Neural cell (in vitro differentiated cells): Measurements from ENCODE around the gene LAMP1. TPM values are rescaled to one million over a fixed set of nuclear protein-coding genes. Genes with fewer than 3 reads are reported as not detected.

Experiments used
- H2AFZ ChIP-seq: fragments of 200-600, 300-800 bp; sonication (generic), shearing (Covaris generic); 2 replicates; pipeline ENCODE4 v1.6.0; 2014; ENCODE audit warnings: low read depth, mild to moderate bottlenecking, antibody characterized with exemption, low read length, moderate library complexity
- H3F3A ChIP-seq: fragments of 200-600 bp; shearing (Covaris generic); 2 replicates; pipeline ENCODE4 v1.6.1; 2016; ENCODE audit warnings: mild to moderate bottlenecking, moderate library complexity, mixed read lengths, antibody characterized with exemption, low read length; ENCODE audit not compliant: insufficient read depth, poor library complexity, severe bottlenecking
- H3K27ac ChIP-seq: fragments of 200-600, 300-800 bp; sonication (generic), shearing (Covaris generic); 2 replicates; pipeline ENCODE4 v1.5.1; 2014; ENCODE audit warnings: mild to moderate bottlenecking, low read length, moderate library complexity
- H3K27me3 ChIP-seq: fragments of 300-800, 200-600 bp; sonication (generic), shearing (Covaris generic); 2 replicates; pipeline ENCODE4 v1.6.0; 2014; ENCODE audit warnings: mild to moderate bottlenecking, low read depth, low read length, moderate library complexity; ENCODE audit not compliant: insufficient read depth
- H3K36me3 ChIP-seq: fragments of 300-800, 200-600 bp; sonication (generic), shearing (Covaris generic); 2 replicates; pipeline ENCODE4 v1.5.1; 2014; ENCODE audit warnings: mild to moderate bottlenecking, antibody characterized with exemption, low read length, moderate library complexity; ENCODE audit not compliant: insufficient read depth
- H3K4me2 ChIP-seq: fragments of 300-800, 200-600 bp; sonication (generic), shearing (Covaris generic); 2 replicates; pipeline ENCODE4 v1.6.0; 2014; ENCODE audit warnings: mild to moderate bottlenecking, low read length
- H3K4me3 ChIP-seq: fragments of 300-800, 200-600 bp; sonication (generic), shearing (Covaris generic); 2 replicates; pipeline ENCODE4 v1.5.1; 2014; ENCODE audit warnings: mild to moderate bottlenecking, low read length, moderate library complexity
- H3K79me2 ChIP-seq: fragments of 200-600 bp; shearing (Covaris generic); replicated peaks from 2 replicates; pipeline ENCODE4 v1.6.0; 2014; ENCODE audit warnings: mild to moderate bottlenecking, low read length, moderate library complexity; ENCODE audit not compliant: insufficient read depth
- H3K9ac ChIP-seq: fragments of 300-800, 200-600 bp; sonication (generic), shearing (Covaris generic); 2 replicates; pipeline ENCODE4 v1.6.1; 2016; ENCODE audit warnings: mild to moderate bottlenecking, low read length, mixed read lengths
- H3K9me2 ChIP-seq: fragments of 200-600 bp; shearing (Covaris generic); 2 replicates; pipeline ENCODE4 v1.6.1; 2016; ENCODE audit warnings: mild to moderate bottlenecking, low read length, mixed read lengths; ENCODE audit not compliant: insufficient read depth
- H3K9me3 ChIP-seq: fragments of 200-600, 300-800 bp; sonication (generic), shearing (Covaris generic); 2 replicates; pipeline ENCODE4 v1.6.1; 2016; ENCODE audit warnings: mild to moderate bottlenecking, mixed run types, low read length, moderate library complexity, mixed read lengths
- H4K20me1 ChIP-seq: fragments of 200-600 bp; shearing (Covaris generic); 2 replicates; pipeline ENCODE4 v1.6.1; 2016; ENCODE audit warnings: mild to moderate bottlenecking, mixed run types; ENCODE audit not compliant: insufficient read depth
- CTCF ChIP-seq: fragments of 450-650 bp; IDR thresholded peaks from 2 replicates; pipeline ENCODE4 v1.5.1; 2014; ENCODE audit warnings: antibody characterized with exemption, mild to moderate bottlenecking, moderate library complexity; ENCODE audit not compliant: poor library complexity, severe bottlenecking
- EP300 ChIP-seq: fragments of 450-650 bp; conservative IDR thresholded peaks from 2 replicates; pipeline ENCODE4 v1.6.1; 2014; ENCODE audit warnings: antibody characterized with exemption, mild to moderate bottlenecking, moderate library complexity; ENCODE audit not compliant: poor library complexity, severe bottlenecking
- EZH2 ChIP-seq: fragments of 200-600, 300-800 bp; shearing (Covaris generic), sonication (generic); IDR thresholded peaks from 2 replicates; pipeline ENCODE4 v1.6.1; 2014; ENCODE audit warnings: antibody characterized with exemption, low read length, borderline replicate concordance, mild to moderate bottlenecking; ENCODE audit not compliant: insufficient read depth, poor library complexity, severe bottlenecking
- MXI1 ChIP-seq: fragments of 450-650 bp; conservative IDR thresholded peaks from 2 replicates; pipeline ENCODE4 v1.6.1; 2014; ENCODE audit warnings: antibody characterized with exemption, mild to moderate bottlenecking; ENCODE audit not compliant: poor library complexity, severe bottlenecking
- POLR2AphosphoS5 ChIP-seq: IDR thresholded peaks from 2 replicates; pipeline ENCODE4 v1.6.1; 2012
- RAD21 ChIP-seq: fragments of 450-650 bp; conservative IDR thresholded peaks from 2 replicates; pipeline ENCODE4 v1.6.1; 2014; ENCODE audit warnings: antibody characterized with exemption, mild to moderate bottlenecking, moderate library complexity
- SMC3 ChIP-seq: fragments of 450-650 bp; conservative IDR thresholded peaks from 2 replicates; pipeline ENCODE4 v1.6.1; 2014; ENCODE audit warnings: antibody characterized with exemption, mild to moderate bottlenecking, moderate library complexity; ENCODE audit not compliant: poor library complexity
- TAF1 ChIP-seq: IDR thresholded peaks from 2 replicates; pipeline ENCODE4 v1.6.1; 2012; ENCODE audit warnings: low read depth
- polyA plus RNA-seq: library from polyadenylated mRNA; depleted of rRNA; stranded (reverse); fragments of >200 nt; gene quantifications from 2 replicates; pipeline ENCODE4 v1.2.3, GENCODE V29; 2014
- TF ChIP-seq, protein P1 (sequence below): IDR thresholded peaks from 2 replicates; pipeline ENCODE4 v1.6.1; 2012; ENCODE audit warnings: borderline replicate concordance

The LAMP1 gene
- polyA plus RNA-seq, 1 donor from 2014 or later: 69.7 TPM

- H2AFZ ChIP-seq: no peak overlapping the region
- H3K27me3 ChIP-seq: no peaks in the 10 kb centered on the region
- no peaks in the 10 kb centered on the region for H3F3A ChIP-seq
- no peaks in the 10 kb centered on the region for H3K79me2 ChIP-seq
- H3K4me3 ChIP-seq: no peak overlapping the region
- no peaks in the 10 kb centered on the region for H3K9me2 ChIP-seq
- no peak overlapping the region for H3K27ac ChIP-seq
- H3K9me3 ChIP-seq: no peaks in the 10 kb centered on the region
- H3K36me3 ChIP-seq: no peaks in the 10 kb centered on the region
- H3K4me2 ChIP-seq: no peak overlapping the region
- no peak overlapping the region for H3K9ac ChIP-seq
- TF ChIP-seq EZH2 (no peak), EP300 (no peak), TAF1 (no peak), RAD21 (no peak), SMC3 (no peak), CTCF (no peak), MXI1 (no peak), POLR2AphosphoS5 (no peak)
- TF ChIP-seq, protein P1, sequence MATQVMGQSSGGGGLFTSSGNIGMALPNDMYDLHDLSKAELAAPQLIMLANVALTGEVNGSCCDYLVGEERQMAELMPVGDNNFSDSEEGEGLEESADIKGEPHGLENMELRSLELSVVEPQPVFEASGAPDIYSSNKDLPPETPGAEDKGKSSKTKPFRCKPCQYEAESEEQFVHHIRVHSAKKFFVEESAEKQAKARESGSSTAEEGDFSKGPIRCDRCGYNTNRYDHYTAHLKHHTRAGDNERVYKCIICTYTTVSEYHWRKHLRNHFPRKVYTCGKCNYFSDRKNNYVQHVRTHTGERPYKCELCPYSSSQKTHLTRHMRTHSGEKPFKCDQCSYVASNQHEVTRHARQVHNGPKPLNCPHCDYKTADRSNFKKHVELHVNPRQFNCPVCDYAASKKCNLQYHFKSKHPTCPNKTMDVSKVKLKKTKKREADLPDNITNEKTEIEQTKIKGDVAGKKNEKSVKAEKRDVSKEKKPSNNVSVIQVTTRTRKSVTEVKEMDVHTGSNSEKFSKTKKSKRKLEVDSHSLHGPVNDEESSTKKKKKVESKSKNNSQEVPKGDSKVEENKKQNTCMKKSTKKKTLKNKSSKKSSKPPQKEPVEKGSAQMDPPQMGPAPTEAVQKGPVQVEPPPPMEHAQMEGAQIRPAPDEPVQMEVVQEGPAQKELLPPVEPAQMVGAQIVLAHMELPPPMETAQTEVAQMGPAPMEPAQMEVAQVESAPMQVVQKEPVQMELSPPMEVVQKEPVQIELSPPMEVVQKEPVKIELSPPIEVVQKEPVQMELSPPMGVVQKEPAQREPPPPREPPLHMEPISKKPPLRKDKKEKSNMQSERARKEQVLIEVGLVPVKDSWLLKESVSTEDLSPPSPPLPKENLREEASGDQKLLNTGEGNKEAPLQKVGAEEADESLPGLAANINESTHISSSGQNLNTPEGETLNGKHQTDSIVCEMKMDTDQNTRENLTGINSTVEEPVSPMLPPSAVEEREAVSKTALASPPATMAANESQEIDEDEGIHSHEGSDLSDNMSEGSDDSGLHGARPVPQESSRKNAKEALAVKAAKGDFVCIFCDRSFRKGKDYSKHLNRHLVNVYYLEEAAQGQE: no peak
- no peaks in the 10 kb centered on the region for H4K20me1 ChIP-seq
These were observed 24.3 kb upstream of the LAMP1 start for GRCh38 chr13:113272701-113273181.

GRCh38 chr13:113273321-113273720 lies 23.7 kb upstream of the LAMP1 start:
- Histone ChIP-seq H3K4me2 (no peak overlapping the region), H3K27me3 (no peaks in the 10 kb centered on the region), H3K9ac (no peak overlapping the region)

More at GRCh38 chr13:113273321-113273720, 23.7 kb upstream of the LAMP1 start:
- Histone ChIP-seq H3K4me3 (no peak overlapping the region), H3K79me2 (no peaks in the 10 kb centered on the region), H3K9me2 (no peaks in the 10 kb centered on the region), H4K20me1 (no peaks in the 10 kb centered on the region), H2AFZ (no peak overlapping the region), H3K36me3 (no peaks in the 10 kb centered on the region), H3F3A (no peaks in the 10 kb centered on the region), H3K27ac (no peak overlapping the region), H3K9me3 (no peaks in the 10 kb centered on the region)
- TF ChIP-seq EP300 (no peak), POLR2AphosphoS5 (no peak), TAF1 (no peak), CTCF (no peak), EZH2 (no peak), MXI1 (no peak), SMC3 (no peak), RAD21 (no peak)
- TF ChIP-seq, protein P1: no peak
